Measurements from ENCODE around the gene GOLM1.

Gene GOLM1

GRCh38 chr9:86046071-86046636 lies 53.2 kb downstream of the GOLM1 start:
- TF ChIP-seq, protein P1, sequence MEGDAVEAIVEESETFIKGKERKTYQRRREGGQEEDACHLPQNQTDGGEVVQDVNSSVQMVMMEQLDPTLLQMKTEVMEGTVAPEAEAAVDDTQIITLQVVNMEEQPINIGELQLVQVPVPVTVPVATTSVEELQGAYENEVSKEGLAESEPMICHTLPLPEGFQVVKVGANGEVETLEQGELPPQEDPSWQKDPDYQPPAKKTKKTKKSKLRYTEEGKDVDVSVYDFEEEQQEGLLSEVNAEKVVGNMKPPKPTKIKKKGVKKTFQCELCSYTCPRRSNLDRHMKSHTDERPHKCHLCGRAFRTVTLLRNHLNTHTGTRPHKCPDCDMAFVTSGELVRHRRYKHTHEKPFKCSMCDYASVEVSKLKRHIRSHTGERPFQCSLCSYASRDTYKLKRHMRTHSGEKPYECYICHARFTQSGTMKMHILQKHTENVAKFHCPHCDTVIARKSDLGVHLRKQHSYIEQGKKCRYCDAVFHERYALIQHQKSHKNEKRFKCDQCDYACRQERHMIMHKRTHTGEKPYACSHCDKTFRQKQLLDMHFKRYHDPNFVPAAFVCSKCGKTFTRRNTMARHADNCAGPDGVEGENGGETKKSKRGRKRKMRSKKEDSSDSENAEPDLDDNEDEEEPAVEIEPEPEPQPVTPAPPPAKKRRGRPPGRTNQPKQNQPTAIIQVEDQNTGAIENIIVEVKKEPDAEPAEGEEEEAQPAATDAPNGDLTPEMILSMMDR (IDR thresholded peaks at IDR 0.05) = no peak

GRCh38 chr9:86045654-86046053 lies 53.7 kb downstream of the GOLM1 start:
- TF ChIP-seq, protein P1 (IDR thresholded peaks at IDR 0.05) = no peak

DNA sequence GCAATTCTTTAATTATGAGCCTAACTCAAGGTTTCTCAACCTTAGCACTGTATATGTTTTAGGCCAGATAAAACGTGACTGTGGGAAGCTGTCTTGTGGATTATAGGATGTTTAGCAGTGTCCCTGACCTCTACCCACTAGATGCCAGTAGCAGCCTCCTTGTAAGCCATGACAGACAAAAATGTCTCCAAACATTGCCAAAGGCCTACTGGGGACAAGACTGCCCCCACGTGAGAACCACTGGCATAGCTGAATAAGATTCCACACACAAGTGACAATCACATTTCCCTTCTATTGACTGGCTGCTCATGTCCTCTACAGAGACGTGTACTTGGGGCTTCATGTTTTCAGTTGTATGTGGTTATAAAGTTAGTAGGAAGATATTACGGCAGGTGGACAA lies 55.4 kb downstream of the GOLM1 start:
- TF ChIP-seq, protein P1 (IDR thresholded peaks at IDR 0.05) = no peak

DNA sequence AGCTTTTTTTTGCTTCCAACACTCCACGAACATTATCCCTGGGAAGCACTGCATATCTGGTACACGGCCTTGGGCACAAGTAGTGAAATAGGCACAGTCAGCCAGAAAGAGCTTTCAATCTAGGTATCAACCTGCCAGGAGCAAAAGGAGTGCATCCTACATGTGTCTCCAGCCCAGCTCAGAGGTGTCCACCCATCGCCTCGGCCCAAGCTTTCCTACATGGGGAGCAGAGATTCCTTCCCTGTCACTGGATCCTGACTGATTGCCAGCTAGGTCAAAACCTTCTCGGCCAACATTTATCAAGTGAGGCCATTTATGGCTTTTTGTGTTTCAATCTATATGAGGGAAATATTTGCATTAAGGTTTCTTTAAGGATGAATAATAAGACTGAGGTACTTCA lies 55.8 kb downstream of the GOLM1 start:
- TF ChIP-seq, protein P1 (IDR thresholded peaks at IDR 0.05) = no peak

DNA sequence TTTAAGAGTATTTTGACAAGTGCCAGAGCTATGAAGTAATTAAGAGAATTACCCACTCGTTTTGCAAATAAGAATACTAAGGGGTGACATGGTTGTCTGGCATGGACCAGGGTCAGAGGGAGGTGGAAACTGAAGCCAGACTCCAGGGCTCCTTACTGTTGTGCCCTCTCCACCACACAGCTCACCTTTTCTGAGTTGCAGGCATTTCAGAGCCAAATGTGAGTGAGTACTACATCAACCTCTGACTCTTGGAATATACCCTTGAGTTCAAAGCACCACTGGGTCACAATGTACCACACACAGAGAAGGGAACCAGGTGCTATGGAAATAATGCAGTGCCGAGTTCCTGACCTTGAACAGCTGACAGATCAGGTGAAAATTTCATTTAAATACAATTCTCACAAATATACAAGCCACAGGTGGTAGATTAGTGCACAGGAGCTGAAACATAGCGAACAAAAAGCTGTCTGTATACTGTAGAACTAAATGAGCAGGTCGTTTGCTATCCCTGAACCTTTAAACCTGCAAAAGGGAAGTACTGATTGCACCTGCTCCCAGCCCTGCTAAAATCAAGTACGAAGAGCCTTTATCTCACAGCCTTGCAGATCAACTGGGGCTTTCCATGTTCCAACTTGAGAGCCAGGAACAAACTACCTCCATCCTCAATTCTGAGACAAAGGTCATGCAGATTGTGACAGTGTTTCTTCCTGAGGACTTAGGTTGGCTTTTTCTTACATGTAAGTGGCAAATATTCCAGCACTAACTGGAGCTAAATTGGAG lies 57.0 kb downstream of the GOLM1 start:
- TF ChIP-seq, protein P1 (IDR thresholded peaks at IDR 0.05) = no peak

DNA sequence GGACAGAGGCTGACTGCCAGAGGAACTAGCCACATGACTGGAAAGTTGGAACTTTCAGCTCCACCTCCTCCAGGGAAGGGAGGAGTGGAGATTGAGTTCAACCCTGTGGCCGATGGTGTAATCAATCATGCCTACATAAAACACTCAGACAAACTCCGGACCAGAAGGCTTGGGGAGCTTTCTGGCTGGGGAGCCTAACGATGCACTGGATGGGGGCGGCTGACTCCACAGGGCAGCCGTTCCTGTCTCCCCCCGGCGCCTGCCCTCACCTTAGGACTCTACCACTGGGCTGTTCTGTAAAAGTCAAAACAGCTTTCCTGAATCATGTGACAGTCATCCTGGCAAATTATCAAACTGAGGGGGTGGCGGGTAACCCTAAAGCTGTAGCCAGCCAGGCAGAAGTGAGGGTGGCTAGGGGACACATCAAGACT lies 58.0 kb downstream of the GOLM1 start:
- TF ChIP-seq, protein P1 (IDR thresholded peaks at IDR 0.05) = no peak

DNA sequence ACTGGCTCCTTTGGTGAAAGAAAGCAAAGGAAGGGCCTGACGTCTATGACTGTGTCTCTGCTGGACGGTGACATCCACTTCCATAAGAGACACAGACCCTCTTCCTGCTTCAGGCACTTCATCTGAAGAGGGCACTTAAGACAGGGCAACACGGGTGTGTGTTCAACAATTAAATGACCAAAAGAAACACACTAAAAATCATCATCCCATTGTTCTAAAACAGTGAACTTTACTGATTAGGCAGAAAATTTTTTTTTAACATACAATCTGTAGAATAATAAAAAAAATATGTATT lies 58.5 kb downstream of the GOLM1 start:
- TF ChIP-seq, protein P1 (IDR thresholded peaks at IDR 0.05) = no peak
